NCI-H526 treated with DMSO at 0.1 percent for 48 hours (cell line): Measurements from ENCODE around the gene SGCD.

ENCODE experiments used
- DNase-seq: peaks from one replicate; lab custom pipeline; 2025; lab: John Stamatoyannopoulos, UW

Gene SGCD

GRCh38 chr5:156361436-156362109, 34.6 kb downstream of the SGCD start:
- DNase-seq: no peak

GRCh38 chr5:156363861-156364260, 36.9 kb downstream of the SGCD start:
- no peak for DNase-seq

GRCh38 chr5:156366521-156366920, 39.6 kb downstream of the SGCD start:
- DNase-seq: no peak

- DNase-seq: no peak
Observed at GRCh38 chr5:156367597-156367996, 40.6 kb downstream of the SGCD start.

GRCh38 chr5:156375895-156376495, 49.0 kb downstream of the SGCD start:
- no peak for DNase-seq

- DNase-seq: no peak
Observed at GRCh38 chr5:156376751-156377150, 49.8 kb downstream of the SGCD start.

- DNase-seq: no peak
Observed at GRCh38 chr5:156378159-156378558, 51.2 kb downstream of the SGCD start.

- no peak for DNase-seq
Observed at GRCh38 chr5:156379206-156379605, 52.2 kb downstream of the SGCD start.

GRCh38 chr5:156380848-156381247, 53.9 kb downstream of the SGCD start:
- no peak for DNase-seq

- DNase-seq: no peak
Observed at GRCh38 chr5:156383510-156384265, 56.7 kb downstream of the SGCD start.

- no peak for DNase-seq
Observed at GRCh38 chr5:156385416-156385815, 58.5 kb downstream of the SGCD start.

- no peak for DNase-seq
Observed at GRCh38 chr5:156386976-156387375, 60.0 kb downstream of the SGCD start.

- no peak for DNase-seq
Observed at GRCh38 chr5:156387391-156387790, 60.4 kb downstream of the SGCD start.

GRCh38 chr5:156388233-156388632, 61.3 kb downstream of the SGCD start:
- no peak for DNase-seq

GRCh38 chr5:156391139-156391538, 64.2 kb downstream of the SGCD start:
- no peak for DNase-seq

GRCh38 chr5:156393980-156394379, 67.0 kb downstream of the SGCD start:
- no peak for DNase-seq

GRCh38 chr5:156394642-156395305, 67.8 kb downstream of the SGCD start:
- DNase-seq: no peak

- DNase-seq: no peak
Observed at GRCh38 chr5:156395306-156395675, 68.3 kb downstream of the SGCD start.

- DNase-seq: no peak
Observed at GRCh38 chr5:156396063-156396829, 69.3 kb downstream of the SGCD start.

- no peak for DNase-seq
Observed at GRCh38 chr5:156396830-156397081, 69.8 kb downstream of the SGCD start.

GRCh38 chr5:156399323-156399722, 72.4 kb downstream of the SGCD start:
- DNase-seq: no peak

- DNase-seq: no peak
Observed at GRCh38 chr5:156400231-156400986, 73.4 kb downstream of the SGCD start.
